GM12875 (cell line): ENCODE results near the gene PCSK6.

ENCODE experiments used
- H3K4me3 ChIP-seq: one replicate; pipeline ENCODE4 v1.5.1; 2011; ENCODE audit warnings: low read depth, low read length, control low read depth
- TF ChIP-seq, protein P1 (sequence below): IDR thresholded peaks from 2 replicates; pipeline ENCODE4 v1.5.1; 2011; ENCODE audit warnings: low read depth, mild to moderate bottlenecking, control low read depth, inconsistent platforms, low read length, moderate library complexity, borderline replicate concordance; ENCODE audit not compliant: insufficient read depth

Gene PCSK6

DNA sequence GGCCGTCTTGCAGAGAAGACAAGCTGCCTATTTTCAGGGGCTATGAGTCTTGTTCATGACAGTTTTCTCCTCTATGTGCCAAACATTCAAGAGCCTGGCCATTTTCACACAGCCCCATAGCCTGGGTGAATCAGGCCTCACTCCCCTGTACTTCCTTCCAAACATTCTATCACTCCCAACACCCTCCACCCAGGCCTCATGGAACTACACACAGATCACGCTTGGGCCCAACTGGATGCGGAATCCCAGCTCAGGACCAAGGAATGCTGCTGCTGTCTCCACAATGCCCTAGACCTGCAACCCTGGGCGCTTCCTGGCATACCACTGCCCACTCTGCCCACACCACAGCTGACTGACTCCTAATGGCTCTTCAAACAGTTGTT lies 39.4 kb upstream of the PCSK6 start:
- H3K4me3 ChIP-seq = no peak overlapping the region
- TF ChIP-seq, protein P1, sequence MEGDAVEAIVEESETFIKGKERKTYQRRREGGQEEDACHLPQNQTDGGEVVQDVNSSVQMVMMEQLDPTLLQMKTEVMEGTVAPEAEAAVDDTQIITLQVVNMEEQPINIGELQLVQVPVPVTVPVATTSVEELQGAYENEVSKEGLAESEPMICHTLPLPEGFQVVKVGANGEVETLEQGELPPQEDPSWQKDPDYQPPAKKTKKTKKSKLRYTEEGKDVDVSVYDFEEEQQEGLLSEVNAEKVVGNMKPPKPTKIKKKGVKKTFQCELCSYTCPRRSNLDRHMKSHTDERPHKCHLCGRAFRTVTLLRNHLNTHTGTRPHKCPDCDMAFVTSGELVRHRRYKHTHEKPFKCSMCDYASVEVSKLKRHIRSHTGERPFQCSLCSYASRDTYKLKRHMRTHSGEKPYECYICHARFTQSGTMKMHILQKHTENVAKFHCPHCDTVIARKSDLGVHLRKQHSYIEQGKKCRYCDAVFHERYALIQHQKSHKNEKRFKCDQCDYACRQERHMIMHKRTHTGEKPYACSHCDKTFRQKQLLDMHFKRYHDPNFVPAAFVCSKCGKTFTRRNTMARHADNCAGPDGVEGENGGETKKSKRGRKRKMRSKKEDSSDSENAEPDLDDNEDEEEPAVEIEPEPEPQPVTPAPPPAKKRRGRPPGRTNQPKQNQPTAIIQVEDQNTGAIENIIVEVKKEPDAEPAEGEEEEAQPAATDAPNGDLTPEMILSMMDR = no peak

GRCh38 chr15:101528108-101528916 lies 38.8 kb upstream of the PCSK6 start:
- TF ChIP-seq, protein P1 = no peak

DNA sequence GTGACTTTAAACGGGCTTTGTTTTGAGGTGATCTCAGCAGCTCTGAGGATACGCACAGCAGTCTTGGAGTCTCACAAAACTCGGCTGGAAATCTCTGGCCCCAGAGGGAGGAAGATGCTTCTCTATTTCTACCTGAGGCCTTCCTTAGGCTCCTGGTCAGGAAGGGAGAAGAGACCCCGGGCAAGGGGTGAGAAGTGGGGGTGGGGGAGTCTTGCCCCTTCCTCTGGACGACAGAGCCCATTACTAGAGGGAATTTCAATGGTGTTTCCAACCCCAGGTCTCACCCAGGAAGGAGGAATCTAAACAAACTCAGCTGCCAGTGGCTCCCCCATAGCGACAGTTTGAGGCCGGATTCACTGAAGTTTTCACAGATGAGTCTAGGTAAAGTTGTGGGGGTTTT lies 37.4 kb upstream of the PCSK6 start:
- no peak overlapping the region for H3K4me3 ChIP-seq
- TF ChIP-seq, protein P1 = no peak

More at GRCh38 chr15:101528108-101528916, 38.8 kb upstream of the PCSK6 start:
- H3K4me3 ChIP-seq = no peak overlapping the region

DNA sequence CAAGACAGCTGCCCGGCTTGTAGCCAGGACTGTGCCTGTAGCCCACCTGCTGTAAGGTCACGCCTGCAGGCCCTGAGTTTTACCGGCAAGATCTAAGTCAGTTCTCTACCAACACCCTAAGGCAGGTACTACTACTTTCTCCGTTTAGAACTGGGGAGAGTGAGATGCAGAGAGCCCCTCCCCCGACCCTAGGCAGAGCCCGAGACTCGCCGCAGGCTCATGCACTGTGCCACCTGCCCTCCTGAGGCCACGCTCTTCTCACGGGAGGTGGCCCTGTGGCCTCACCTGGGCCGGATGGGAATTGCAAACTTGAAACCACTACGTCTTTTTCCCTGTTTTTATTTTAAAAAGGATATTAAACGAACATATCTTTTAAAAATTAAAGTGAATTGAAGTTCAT lies 36.9 kb upstream of the PCSK6 start:
- no peak overlapping the region for H3K4me3 ChIP-seq
- TF ChIP-seq, protein P1 = no peak

- TF ChIP-seq, protein P1 = no peak
- H3K4me3 ChIP-seq = no peak overlapping the region
Observed at GRCh38 chr15:101526021-101526420, 36.5 kb upstream of the PCSK6 start.

DNA sequence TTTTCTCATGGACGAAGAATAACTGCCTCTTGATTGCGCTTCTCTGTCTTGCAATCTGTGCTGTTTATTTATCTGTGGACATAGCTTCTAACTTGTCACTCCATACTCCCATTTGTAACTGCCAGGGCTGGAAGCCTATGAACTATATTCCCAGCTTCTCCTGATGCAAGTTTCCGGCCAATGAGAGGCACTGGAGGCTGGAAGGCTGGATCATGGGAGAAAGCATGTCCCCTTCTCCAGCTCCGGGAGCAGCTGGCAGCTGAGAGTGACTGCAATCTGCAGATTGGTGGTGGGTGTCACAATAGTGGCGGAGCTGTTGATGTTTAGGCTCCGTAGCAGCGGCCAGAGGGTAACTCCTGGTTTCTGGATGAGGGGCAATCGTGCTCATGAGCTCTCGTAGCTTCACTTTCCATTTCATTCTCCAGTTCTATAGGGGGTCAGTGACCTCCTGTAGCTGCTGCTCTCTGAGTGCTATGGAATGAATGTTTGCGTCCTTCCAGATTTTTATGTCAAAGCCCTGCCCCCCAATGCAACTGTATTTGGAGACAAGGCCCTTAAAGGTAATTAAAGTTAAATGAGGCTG lies 35.7 kb upstream of the PCSK6 start:
- H3K4me3 ChIP-seq = no peak overlapping the region
- TF ChIP-seq, protein P1 = no peak

DNA sequence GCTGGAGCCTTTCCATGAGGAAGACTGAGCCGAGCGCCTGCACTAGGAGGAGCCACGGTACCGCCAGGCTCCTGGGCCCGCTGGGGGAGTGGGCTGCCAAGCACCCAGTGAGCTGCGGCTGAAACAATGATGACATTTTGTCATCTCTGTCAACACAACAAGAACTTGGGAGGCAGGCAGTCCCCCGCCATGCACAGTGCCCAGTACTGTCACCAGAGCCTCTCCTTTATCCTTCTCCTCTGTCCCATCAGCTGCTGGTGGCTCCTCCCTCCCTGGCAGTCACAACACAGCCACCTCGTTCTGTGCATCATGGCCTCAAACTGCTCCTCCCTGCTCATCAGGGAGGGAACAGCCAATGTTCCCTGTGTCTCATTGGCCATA lies 34.0 kb upstream of the PCSK6 start:
- TF ChIP-seq, protein P1 = no peak
- H3K4me3 ChIP-seq = no peak overlapping the region
